Peyer's patch (tissue), 4 donors: ENCODE results near the gene ITGA7.

Source experiments
- CTCF ChIP-seq, 6 experiments: fragments of 450-650 bp in 4 of 6; fragments of 200-600 bp in 2 of 6; sonication (generic) in 1 of 6; IDR thresholded peaks; one replicate each; pipeline ENCODE4 v1.5.1; 2017 to 2019; ENCODE audit warnings: antibody characterized with exemption in 6 of 6, mild to moderate bottlenecking in 3 of 6, moderate library complexity in 1 of 6
- POLR2A ChIP-seq, 2 donors: fragments of 450-650 bp; IDR thresholded peaks; one replicate each; pipeline ENCODE4 v1.5.1; 2017; ENCODE audit warnings: antibody characterized with exemption in 2 of 2, mild to moderate bottlenecking in 2 of 2, moderate library complexity in 2 of 2

GRCh38 chr12:55679691-55680090 lies 28.0 kb downstream of the ITGA7 start:
- TF ChIP-seq POLR2A (IDR thresholded peaks at IDR 0.05) (no peak), CTCF (IDR thresholded peaks at IDR 0.05) (no peak)
